Right renal cortex interstitium (tissue), 3 donors: ENCODE measurements around the gene OR51L1. TPM values are rescaled to one million over a fixed set of nuclear protein-coding genes. Genes with fewer than 3 reads are reported as not detected.
"Not testable (repeated sequence)": the region's sequence is repeated elsewhere in the genome, so short reads cannot be mapped to it uniquely, and the experiment has no call there.

Source experiments
- DNase-seq, 3 donors: peaks; one replicate each; pipeline ENCODE4 v3.0.0-alpha.2; 2013; ENCODE audit warnings: low read depth in 3 of 3, low spot score in 2 of 3
- polyA plus RNA-seq, 3 donors: library from polyadenylated mRNA; unstranded; fragments of 120-200 nt; gene quantifications; one replicate each; pipeline ENCODE4 v1.2.1, GENCODE V29; 2013; ENCODE audit not compliant: insufficient read length in 3 of 3

The OR51L1 gene, protein sequence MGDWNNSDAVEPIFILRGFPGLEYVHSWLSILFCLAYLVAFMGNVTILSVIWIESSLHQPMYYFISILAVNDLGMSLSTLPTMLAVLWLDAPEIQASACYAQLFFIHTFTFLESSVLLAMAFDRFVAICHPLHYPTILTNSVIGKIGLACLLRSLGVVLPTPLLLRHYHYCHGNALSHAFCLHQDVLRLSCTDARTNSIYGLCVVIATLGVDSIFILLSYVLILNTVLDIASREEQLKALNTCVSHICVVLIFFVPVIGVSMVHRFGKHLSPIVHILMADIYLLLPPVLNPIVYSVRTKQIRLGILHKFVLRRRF
- under 1 TPM in 2 of 3 donors, not detected in 1; 0.08 TPM for polyA plus RNA-seq

DNA sequence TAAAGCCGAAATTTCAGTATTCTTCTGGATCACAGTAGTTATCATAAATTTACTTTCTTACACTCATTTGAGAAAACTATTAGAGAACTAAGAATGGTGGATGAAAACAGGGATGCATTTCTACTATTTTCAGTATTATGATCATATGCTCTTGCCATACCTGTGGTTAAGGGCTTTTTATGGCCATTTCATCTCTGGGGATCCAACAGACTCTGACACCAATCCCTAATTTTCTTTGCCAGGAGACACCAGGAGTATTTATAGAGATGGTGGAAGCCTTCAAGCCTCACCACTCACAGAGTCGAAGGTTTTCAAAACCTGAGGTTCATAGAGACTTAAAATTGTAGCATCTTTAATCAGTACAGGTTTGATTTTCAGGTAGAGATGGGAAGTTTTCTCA, at the start of gene OR51L1:
OR51L1 (plus strand) TSS at position 301 of the 400 bp plus-strand sequence. CDS start 4,132 bp downstream, outside the sequence.
- DNase-seq = no peak

DNA sequence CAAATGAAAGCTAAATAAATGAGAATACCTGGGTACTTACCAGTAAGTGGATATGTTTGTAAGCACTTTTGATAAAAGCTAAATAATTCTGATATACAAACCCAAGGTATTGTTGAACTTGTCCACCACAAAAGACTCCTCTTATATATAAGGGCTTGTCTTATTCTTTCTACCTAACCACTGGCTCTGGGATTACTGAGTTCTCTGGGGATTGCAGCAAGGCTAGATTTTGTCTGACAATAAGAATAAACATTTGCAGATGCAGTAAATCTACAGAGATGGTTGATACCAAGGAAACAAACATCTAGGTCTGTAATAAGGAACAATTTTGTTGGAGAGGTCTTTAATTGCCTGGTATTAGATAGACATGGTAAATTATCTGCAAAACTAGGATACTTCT, 47.1 kb upstream of the OR51L1 start, which contains the start of gene OR51A4:
OR51A4 (minus strand) TSS at position 101 of the 400 bp plus-strand sequence. CDS start 505 bp downstream, outside the sequence.
- no peak for DNase-seq

- DNase-seq = not testable (repeated sequence)
Observed at GRCh38 chr11:4955613-4956012, 39.0 kb upstream of the OR51L1 start, which contains the start of gene OR51A2. OR51A2 (minus strand) TSS chr11:4955713; CDS start chr11:4955713, 0 bp downstream.

DNA sequence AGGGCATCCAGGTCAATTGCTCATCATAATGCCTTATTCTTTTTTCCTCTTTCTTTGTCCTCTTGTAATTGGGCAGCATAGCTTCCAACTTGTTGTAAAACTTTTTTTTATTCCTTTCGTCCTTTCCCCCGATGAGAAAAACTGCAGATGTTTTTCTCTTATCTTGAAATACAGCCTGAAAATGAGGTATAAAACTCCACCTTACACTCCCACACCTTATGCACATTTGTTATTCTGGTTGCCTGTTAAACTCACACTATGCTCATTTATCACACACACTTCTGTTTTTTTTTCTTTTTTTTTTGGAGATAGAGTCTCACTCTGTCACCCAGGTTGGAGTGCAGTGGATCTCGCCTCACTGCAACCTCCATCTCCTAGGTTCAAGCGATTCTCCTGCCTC, 37.3 kb upstream of the OR51L1 start:
- no peak for DNase-seq

DNA sequence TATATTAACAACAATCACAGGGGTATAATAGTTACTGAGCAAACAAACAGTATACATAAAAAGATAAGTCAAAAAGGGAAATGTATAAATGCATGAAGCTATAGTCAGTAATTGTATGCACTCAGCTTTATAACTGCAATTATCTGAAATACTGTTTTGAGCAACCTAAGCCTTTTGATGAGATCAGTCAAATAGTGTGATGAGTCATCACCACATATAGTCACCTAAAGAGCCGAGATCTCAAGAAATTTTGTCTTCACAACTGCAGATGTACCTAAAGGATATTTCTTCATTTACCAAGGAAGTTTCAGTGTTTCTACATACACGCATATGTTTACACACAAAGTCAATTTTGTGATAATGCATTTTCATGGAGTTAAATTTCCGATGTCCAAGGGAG, 33.8 kb upstream of the OR51L1 start:
- DNase-seq = no peak

- DNase-seq = no peak
Observed at GRCh38 chr11:4962816-4963215, 31.8 kb upstream of the OR51L1 start.

DNA sequence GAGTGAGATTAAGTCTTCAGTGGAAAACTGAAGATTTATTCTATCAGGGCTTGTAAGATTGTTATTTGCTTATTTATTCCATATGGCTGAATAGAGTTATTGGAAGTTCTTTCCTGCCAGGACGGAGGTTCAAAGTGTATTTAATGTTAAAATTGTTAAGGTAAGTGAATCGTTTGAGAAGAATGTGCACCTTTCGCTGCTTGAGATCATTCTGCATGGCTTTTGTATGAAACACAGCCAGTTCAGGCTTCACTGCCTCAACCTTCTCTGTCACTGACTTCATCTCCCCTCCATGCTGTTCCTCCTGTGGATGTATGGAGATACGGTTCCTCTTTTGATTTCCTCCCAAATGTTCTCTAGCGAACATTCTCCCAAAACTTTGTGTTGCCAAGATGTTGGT, 19.2 kb upstream of the OR51L1 start:
- DNase-seq = no peak

- no peak for DNase-seq
Observed at GRCh38 chr11:4979036-4979435, 15.6 kb upstream of the OR51L1 start.

- DNase-seq = no peak
Observed at GRCh38 chr11:4982678-4983077, 12.0 kb upstream of the OR51L1 start.

DNA sequence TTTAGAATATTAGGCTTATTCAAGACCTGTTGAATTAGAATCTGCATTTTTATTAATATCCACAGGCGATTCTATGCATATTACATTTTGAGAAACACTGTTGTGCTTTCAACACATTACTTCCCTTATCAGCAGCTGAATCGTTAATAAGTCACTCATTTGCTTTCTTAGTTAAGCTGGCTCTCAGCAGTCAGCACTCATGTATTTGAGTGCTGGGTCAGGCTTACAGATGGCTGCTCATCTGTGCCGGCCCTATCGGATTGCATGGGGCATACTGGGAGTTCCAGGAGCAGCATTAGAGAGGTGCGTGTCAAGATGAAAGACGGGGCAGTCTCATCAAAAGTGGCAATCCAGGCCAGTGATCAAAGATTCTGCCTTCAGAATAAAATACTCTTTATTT, 10.8 kb upstream of the OR51L1 start:
- peak; percentile 53 to 64 (median 57) for DNase-seq

- DNase-seq = no peak
Observed at GRCh38 chr11:4991060-4991459, 3.6 kb upstream of the OR51L1 start.

DNA sequence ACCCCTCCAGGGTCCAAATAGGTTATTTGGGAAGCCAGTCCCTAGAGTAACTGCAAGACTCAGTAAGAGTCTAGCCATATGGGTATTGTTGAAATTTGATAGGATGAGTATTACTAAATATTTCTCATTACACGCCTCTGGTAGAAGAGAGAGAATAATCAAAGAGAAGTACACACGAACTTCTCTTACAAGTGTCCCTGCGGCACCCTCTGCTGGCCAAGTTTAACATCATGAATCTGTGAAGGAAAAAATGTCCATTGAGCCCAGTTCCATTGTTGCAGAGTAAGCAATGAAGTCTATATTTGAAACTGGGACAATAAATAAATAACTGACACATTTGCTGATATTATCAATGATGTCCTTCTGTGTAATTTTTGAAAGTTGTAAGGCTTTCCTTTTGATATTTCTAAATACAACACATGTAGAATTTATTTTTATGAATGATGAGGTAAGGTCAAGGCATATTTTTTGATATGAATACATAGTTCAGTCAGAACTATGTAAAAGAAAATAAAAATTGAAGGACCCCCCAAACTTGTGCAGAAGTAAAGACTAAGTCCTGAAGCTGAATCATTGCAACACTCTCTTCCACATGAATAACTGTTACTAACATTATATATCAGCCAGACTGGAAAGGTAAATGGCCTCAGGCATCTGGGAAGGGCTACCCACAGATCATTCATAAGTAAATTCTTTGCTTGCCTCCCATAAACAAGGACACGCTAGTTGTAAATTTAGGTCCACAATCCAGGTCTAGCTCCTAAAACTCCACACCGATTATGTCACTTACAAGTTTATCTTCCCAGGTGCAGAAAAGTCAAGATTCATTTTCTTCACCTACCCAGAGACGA, 10.0 kb downstream of the OR51L1 start:
- peak; percentile 29 to 40 (median 31) for DNase-seq

DNA sequence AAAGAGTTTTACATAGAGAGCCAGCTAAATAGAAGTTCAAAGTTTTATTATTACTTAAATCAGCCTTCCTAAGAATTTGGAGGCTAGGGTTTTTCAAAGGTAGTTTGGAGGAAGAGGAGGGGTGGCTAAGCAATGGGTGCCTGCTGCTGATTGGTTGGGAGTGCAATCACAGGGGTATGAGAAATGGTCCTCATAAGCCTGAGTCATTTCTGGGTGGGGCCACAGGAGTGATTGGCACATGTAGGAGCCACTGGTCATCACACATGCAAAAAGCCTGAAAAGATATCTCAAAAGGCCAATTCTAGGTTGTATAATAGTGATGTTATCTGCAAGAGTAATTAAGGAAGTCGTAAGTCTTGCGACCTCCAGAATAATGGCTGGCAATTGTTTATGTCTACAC, 12.9 kb downstream of the OR51L1 start:
- no peak for DNase-seq

DNA sequence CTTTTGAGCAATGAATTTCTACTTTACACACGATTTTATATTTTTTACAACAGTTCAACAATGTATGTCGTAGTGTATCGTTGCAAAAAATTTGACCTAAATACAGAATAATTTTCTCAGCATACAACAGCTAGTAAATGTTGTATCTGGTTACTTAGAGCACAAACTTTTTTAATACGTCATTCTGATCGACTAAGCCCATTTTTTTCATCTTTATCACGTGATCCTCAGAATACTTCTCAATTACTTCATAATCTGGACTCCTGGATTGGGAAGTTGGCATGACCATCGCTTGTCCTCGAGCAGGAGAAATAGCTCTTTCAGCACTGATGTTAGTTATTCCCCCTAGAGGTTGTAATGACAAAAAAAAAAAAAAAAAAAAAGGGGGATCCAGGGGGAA, 16.6 kb downstream of the OR51L1 start:
- DNase-seq = no peak

- DNase-seq = no peak
Observed at GRCh38 chr11:5013012-5013411, 18.4 kb downstream of the OR51L1 start.

DNA sequence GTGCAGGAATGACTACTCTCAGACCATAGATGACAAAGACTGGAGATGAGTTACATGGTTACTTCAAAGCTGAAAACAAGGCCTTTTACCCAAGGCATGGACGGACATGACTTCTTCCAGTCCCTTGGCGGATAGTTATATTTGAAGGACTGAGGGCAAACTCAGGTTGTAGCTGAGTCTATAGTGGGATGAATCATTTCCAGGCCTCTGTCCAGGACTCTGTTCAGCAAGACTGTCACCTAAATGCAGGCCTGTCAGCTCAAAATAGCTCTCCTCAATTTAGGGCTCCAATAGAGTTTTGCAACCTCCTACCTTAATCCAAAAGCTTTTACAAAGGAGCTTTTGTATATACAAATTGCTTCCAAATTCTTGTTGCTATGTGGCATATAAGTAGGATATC, 27.3 kb downstream of the OR51L1 start:
- no peak for DNase-seq

- DNase-seq = no peak
Observed at GRCh38 chr11:5036669-5037068, 42.0 kb downstream of the OR51L1 start.

- DNase-seq = no peak
Observed at GRCh38 chr11:5037926-5038325, 43.3 kb downstream of the OR51L1 start.

DNA sequence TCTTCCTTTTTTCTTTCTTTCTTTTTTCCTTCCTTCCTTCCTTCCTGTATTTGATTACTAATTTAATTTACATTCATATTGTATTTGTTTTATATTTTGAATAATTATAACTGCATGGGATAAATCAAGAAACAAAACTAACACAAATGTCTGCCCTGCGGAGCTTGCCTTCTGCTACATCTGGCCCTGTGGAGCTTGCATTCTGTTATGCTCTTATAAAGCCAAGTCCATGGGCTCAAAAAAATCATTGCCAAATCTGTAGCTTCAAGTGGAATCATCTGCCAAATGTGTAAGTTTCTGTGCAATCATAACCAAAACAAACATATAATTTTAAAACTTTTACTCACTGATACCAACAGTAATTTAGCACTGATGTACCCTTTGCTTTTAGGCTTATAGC, 43.7 kb downstream of the OR51L1 start:
- no peak for DNase-seq

- no peak for DNase-seq
Observed at GRCh38 chr11:5040876-5041275, 46.2 kb downstream of the OR51L1 start.

GRCh38 chr11:5042091-5042490, 47.4 kb downstream of the OR51L1 start:
- no peak for DNase-seq

DNA sequence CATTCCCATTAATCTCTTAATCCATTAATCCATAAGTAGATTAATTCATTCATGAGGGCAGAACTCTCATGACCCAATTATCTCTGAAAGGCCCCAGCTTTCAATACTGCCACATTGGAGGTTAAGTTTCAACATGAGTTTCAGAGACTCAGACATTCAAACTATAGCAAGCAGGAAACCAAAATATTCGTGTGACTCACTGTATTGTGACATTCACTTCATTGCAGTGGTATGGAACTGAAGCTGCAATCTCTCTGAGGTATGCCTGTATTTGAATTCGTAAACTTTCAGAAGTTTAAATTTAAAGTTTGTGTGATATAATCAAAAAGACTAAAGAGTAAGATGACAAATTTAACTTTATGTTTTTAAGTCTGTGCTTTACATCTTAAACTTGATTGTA, 48.7 kb downstream of the OR51L1 start:
- DNase-seq = no peak
